Heart left ventricle (tissue), 13 donors: ENCODE measurements around the gene TESMIN.

ENCODE experiments used
- CTCF ChIP-seq, 12 donors: fragments of 200-600 bp; sonication (generic) in 4 of 12; IDR thresholded peaks; one replicate each; pipeline versions ENCODE4 v1.5.0 to v1.8.0; 2018 to 2022; ENCODE audit warnings: antibody characterized with exemption in 12 of 12, mild to moderate bottlenecking in 5 of 12
- POLR2A ChIP-seq, 2 donors: fragments of 450-650 bp; IDR thresholded peaks; one replicate each; pipeline ENCODE4 v1.6.1; 2017; ENCODE audit warnings: antibody characterized with exemption in 2 of 2, mild to moderate bottlenecking in 2 of 2, moderate library complexity in 2 of 2
- donor health status: ischemic (EF 13 %, LVEDD 7.1; RV severe dilation, severe dysfunction).
- donor health status: DM: no; HTN: yes; CAD: no.
- donor health status: DM: no; HTN: no; CAD: no.
- donor health status: ischemic (EF 25% LVEDD 6.9; RV normal size, moderate dysfunction).
- donor health status: ischemic (EF 25% LVEDD 5.7; RV mildly dilated, moderate dysfunction).
- donor health status: ischemic (EF 35%, LVEDD 5.7; RV mildly dilated, moderate dysfunction).
- donor health status: nonischemic (EF 11% LVEDD 7.7; RV severe dilation, severe dysfunction).
- donor health status: DM: yes; HTN: yes; CAD: no.
- donor health status: PGD.
- donor health status: ischemic (EF 29% LVEDD 5.4; RV normal size, mild dysfunction).
- donor health status: nonischemic (EF 23%, LVEDD 6.1; RV moderate dilation, normal function).

DNA sequence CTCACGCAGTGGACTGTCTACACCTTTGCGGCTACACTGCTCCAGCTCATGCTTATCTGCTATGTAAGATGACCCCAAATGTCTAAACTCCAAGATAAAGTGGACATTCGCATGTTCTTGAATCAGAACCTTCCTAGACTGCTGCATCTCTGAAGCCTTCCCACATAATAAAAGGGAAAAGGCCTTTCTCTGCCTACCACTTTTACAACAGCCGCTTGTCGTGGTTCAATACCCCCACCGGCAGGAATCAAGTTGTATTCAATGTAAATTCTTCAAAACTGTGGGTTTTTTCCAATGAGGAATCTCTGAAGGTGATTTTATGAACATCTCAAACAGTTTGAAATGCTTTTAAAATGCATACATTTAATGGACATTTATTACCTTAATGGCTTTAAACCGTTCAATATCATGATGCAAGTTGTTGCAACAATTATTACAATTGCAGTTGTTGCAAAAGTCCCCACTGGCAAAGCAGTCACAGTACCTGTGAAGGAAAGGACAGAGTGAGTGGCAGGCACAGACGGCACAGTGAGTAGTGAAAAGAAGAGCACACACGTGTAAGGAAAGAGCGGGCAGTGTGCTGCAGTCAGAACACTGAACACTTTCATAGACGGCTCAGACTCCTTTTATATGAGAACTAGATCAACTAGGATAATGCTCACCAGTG is 35.7 kb downstream of the TESMIN start:
- TF ChIP-seq POLR2A (IDR thresholded peaks at IDR 0.05): no peak
- TF ChIP-seq CTCF (IDR thresholded peaks at IDR 0.05): no peak
